ENCODE results near the gene EXOC7.

GRCh38 chr17:76077584-76078110 is 25.9 kb downstream of the EXOC7 start:
- TF ChIP-seq, protein P1, sequence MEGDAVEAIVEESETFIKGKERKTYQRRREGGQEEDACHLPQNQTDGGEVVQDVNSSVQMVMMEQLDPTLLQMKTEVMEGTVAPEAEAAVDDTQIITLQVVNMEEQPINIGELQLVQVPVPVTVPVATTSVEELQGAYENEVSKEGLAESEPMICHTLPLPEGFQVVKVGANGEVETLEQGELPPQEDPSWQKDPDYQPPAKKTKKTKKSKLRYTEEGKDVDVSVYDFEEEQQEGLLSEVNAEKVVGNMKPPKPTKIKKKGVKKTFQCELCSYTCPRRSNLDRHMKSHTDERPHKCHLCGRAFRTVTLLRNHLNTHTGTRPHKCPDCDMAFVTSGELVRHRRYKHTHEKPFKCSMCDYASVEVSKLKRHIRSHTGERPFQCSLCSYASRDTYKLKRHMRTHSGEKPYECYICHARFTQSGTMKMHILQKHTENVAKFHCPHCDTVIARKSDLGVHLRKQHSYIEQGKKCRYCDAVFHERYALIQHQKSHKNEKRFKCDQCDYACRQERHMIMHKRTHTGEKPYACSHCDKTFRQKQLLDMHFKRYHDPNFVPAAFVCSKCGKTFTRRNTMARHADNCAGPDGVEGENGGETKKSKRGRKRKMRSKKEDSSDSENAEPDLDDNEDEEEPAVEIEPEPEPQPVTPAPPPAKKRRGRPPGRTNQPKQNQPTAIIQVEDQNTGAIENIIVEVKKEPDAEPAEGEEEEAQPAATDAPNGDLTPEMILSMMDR (conservative IDR thresholded peaks at IDR 0.05 in 1 of 2, IDR thresholded peaks at IDR 0.05 in 1 of 2; ENCODE audit: extremely low read depth in 1 of 2, insufficient read depth in 1 of 2, low read depth in 1 of 2, low read length in 2 of 2), result no peak
- peak; percentile 70 for TF ChIP-seq EZH2 (IDR thresholded peaks at IDR 0.05; ENCODE audit: borderline replicate concordance, low read length)
